Gastrocnemius medialis (tissue), 4 donors: ENCODE data around the gene DRP2.

Source experiments
- CTCF ChIP-seq, 5 experiments: fragments of 450-650 bp in 3 of 5; fragments of 200-600 bp in 2 of 5; sonication (generic) in 2 of 5; IDR thresholded peaks in 4 of 5; conservative IDR thresholded peaks in 1 of 5; 1 replicate in 4 of 5; 2 replicates in 1 of 5; pipeline ENCODE4 v1.5.1; 2016 to 2019; ENCODE audit warnings: antibody characterized with exemption in 5 of 5, mild to moderate bottlenecking in 3 of 5, moderate library complexity in 3 of 5
- POLR2A ChIP-seq, 2 donors: fragments of 450-650 bp; IDR thresholded peaks; one replicate each; pipeline ENCODE4 v1.6.1; 2017; ENCODE audit warnings: antibody characterized with exemption in 2 of 2, mild to moderate bottlenecking in 2 of 2, moderate library complexity in 2 of 2

GRCh38 chrX:101263766-101264165 is 44.2 kb downstream of the DRP2 start:
- TF ChIP-seq CTCF (IDR thresholded peaks at IDR 0.05 in 4 of 5, conservative IDR thresholded peaks at IDR 0.05 in 1 of 5) (no peak), POLR2A (IDR thresholded peaks at IDR 0.05) (no peak)
